PC-3 (cell line): ENCODE data around the gene USP15. TPM values are rescaled to one million over a fixed set of nuclear protein-coding genes. Genes with fewer than 3 reads are reported as not detected.

Experiments used
- ATAC-seq: fragments of 200-7000 bp; cut with Tn5 transposase; 2 replicates; pipeline ENCODE4 v1.9.1; 2020; ENCODE audit warnings: mild to moderate bottlenecking, moderate library complexity
- BruUV-seq: library from RNA; stranded (reverse); fragments of 400-500 nt; replicated peaks from 2 replicates; lab custom pipeline; 2021; lab: Mats Ljungman, UMichigan
- CTCF ChIA-PET: fragments of 300-600 bp; sonication (Branson Sonifier 250); formaldehyde crosslinking; loops from one replicate; lab custom pipeline; 2022; ENCODE audit warnings: antibody characterized with exemption; lab: Charles Lee
- POLR2A ChIA-PET: fragments of 300-600 bp; sonication (Branson Sonifier 250); formaldehyde crosslinking; loops from one replicate; lab custom pipeline; 2022; ENCODE audit warnings: antibody characterized with exemption; ENCODE audit not compliant: unreplicated experiment; lab: Charles Lee
- DNase-seq: peaks from one replicate; pipeline ENCODE4 v3.0.0-alpha.2; 2015
- H2AFZ ChIP-seq: fragments of 300-600 bp; sonication (generic); 2 replicates; pipeline ENCODE4 v1.6.0; 2016; ENCODE audit warnings: antibody characterized with exemption, low read length
- H3F3A ChIP-seq: fragments of 300-600 bp; sonication (generic); one replicate; pipeline ENCODE4 v1.6.0; 2017; ENCODE audit warnings: antibody characterized with exemption, low read length, control low read depth, mild to moderate bottlenecking; ENCODE audit not compliant: unreplicated experiment
- H3K27ac ChIP-seq: fragments of 300-600 bp; sonication (generic); 2 replicates; pipeline ENCODE4 v1.5.1; 2016; ENCODE audit warnings: mild to moderate bottlenecking, low read length
- H3K27me3 ChIP-seq: fragments of 300-600 bp; sonication (generic); 2 replicates; pipeline ENCODE4 v1.6.1; 2016; ENCODE audit warnings: low read length, mixed read lengths
- H3K36me3 ChIP-seq: fragments of 300-600 bp; sonication (generic); 2 replicates; pipeline ENCODE4 v1.6.1; 2016; ENCODE audit warnings: low read depth, mixed run types, low read length, mixed read lengths
- H3K4me1 ChIP-seq: fragments of 300-600 bp; sonication (generic); 2 replicates; pipeline ENCODE4 v1.5.1; 2016; ENCODE audit warnings: low read length; ENCODE audit not compliant: insufficient read depth
- H3K4me2 ChIP-seq: fragments of 300-600 bp; sonication (generic); 2 replicates; pipeline ENCODE4 v1.6.0; 2016; ENCODE audit warnings: low read length
- H3K4me3 ChIP-seq: fragments of 300-600 bp; sonication (generic); 2 replicates; pipeline ENCODE4 v1.5.1; 2016; ENCODE audit warnings: mild to moderate bottlenecking, low read length, mixed read lengths
- H3K79me2 ChIP-seq: fragments of 300-600 bp; sonication (generic); 2 replicates; pipeline ENCODE4 v1.6.1; 2017; ENCODE audit warnings: low read length, mixed read lengths
- H3K9ac ChIP-seq: fragments of 300-600 bp; sonication (generic); 2 replicates; pipeline ENCODE4 v1.6.0; 2016; ENCODE audit warnings: mild to moderate bottlenecking, low read length
- H3K9me2 ChIP-seq: fragments of 300-600 bp; sonication (generic); replicated peaks from 2 replicates; pipeline ENCODE4 v1.6.1; 2016; ENCODE audit warnings: mixed run types, low read length, mixed read lengths
- H3K9me3 ChIP-seq: fragments of 300-600 bp; sonication (generic); 2 replicates; pipeline ENCODE4 v1.6.1; 2016; ENCODE audit warnings: low read length, mixed read lengths
- H4K20me1 ChIP-seq: fragments of 300-600 bp; sonication (generic); 2 replicates; pipeline ENCODE4 v1.6.1; 2016; ENCODE audit warnings: low read length, mixed read lengths
- EZH2 ChIP-seq: fragments of 300-600 bp; sonication (generic); IDR thresholded peaks from one replicate; pipeline ENCODE4 v1.6.1; 2017; ENCODE audit warnings: antibody characterized with exemption, mild to moderate bottlenecking, low read length; ENCODE audit not compliant: unreplicated experiment
- EZH2phosphoT487 ChIP-seq: fragments of 300-600 bp; sonication (generic); IDR thresholded peaks from 2 replicates; pipeline ENCODE4 v1.6.1; 2018; ENCODE audit warnings: mild to moderate bottlenecking, antibody characterized with exemption, low read length, borderline replicate concordance
- intact Hi-C: fragments of 100-400 bp; cut with micrococcal nuclease; formaldehyde crosslinking; loops from 2 replicates; pipeline ENCODE4 v1.9.0; 2023
- total RNA-seq: library from RNA; depleted of rRNA; stranded (reverse); fragments of >200 nt; gene quantifications from 2 replicates; pipeline ENCODE4 v1.2.3, GENCODE V29; 2014
- TF ChIP-seq, protein P1 (sequence below): fragments of 300-600 bp; sonication (generic); conservative IDR thresholded peaks from 2 replicates; pipeline ENCODE4 v1.5.1; 2017; ENCODE audit warnings: antibody characterized with exemption, low read depth, mild to moderate bottlenecking, low read length

The USP15 gene
- total RNA-seq, 1 experiment from 2014 or later, result 46.1 TPM

DNA sequence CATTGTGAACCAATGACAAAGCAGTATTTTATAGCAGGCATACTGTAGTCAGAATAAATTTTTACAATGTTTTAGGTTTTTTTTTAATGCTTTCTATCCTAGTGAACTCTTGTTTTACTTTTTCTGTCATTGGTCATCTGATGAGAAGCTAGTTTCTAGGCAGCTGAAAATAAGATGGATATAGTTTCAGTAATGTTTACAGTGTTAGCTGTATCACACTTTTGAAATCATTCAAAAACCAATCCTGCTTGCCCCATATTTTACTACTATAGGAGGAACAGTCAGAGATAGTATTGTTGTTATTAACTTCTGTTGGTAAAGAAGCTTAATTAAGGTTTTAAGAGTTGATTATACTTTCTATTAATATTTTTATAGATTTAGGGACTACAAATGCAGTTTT lies 24.5 kb downstream of the USP15 start:
- H3K9me2 ChIP-seq, result no peaks in the 10 kb centered on the region
- DNase-seq, result no peak
- TF ChIP-seq EZH2 (no peak), EZH2phosphoT487 (no peak)
- TF ChIP-seq, protein P1, sequence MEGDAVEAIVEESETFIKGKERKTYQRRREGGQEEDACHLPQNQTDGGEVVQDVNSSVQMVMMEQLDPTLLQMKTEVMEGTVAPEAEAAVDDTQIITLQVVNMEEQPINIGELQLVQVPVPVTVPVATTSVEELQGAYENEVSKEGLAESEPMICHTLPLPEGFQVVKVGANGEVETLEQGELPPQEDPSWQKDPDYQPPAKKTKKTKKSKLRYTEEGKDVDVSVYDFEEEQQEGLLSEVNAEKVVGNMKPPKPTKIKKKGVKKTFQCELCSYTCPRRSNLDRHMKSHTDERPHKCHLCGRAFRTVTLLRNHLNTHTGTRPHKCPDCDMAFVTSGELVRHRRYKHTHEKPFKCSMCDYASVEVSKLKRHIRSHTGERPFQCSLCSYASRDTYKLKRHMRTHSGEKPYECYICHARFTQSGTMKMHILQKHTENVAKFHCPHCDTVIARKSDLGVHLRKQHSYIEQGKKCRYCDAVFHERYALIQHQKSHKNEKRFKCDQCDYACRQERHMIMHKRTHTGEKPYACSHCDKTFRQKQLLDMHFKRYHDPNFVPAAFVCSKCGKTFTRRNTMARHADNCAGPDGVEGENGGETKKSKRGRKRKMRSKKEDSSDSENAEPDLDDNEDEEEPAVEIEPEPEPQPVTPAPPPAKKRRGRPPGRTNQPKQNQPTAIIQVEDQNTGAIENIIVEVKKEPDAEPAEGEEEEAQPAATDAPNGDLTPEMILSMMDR, result no peak
- ChIA-PET CTCF (no interaction called here), POLR2A (interaction anchor here (0.6 kb wide), 1 partner anchor 11 kb away, joined by 3 read pairs; no protein-coding TSS in a partner anchor)
- H3K27ac ChIP-seq, result no peak overlapping the region
- no peaks in the 10 kb centered on the region for H3K4me1 ChIP-seq
- H3K36me3 ChIP-seq, result 0 out of 2 replicates have a peak, but pooled peaks cover under 1% of the 10 kb centered on the region
- peaks cover 97% of the 10 kb centered on the region for H3K79me2 ChIP-seq
- no TSS peak for BruUV-seq
- no peak for ATAC-seq
- H4K20me1 ChIP-seq, result peaks cover 24% of the 10 kb centered on the region
- H3F3A ChIP-seq, result no peaks in the 10 kb centered on the region
- H3K27me3 ChIP-seq, result no peaks in the 10 kb centered on the region
- H3K4me2 ChIP-seq, result no peak overlapping the region
- no peak overlapping the region for H3K9ac ChIP-seq
- intact Hi-C loops, result no loop called here
- no peak overlapping the region for H3K4me3 ChIP-seq
- H3K9me3 ChIP-seq, result no peaks in the 10 kb centered on the region
- H2AFZ ChIP-seq, result no peak overlapping the region

DNA sequence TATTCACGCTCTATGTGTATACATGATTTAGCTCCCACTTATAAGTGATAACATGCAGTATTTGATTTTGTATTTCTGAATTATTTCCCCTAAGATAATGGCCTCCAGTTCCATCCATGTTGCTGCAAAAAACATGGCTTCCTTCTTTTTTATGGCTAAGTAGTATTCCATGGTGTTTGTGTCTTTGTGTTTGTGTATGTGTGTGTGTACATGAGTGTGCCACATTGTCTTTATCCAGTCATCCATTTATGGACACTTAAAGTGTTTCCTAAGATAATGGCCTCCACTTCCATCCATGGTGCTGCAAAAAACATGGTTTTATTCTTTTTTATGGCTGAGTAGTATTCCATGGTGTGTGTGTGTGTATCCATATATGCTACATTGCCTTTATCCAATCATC lies 25.1 kb downstream of the USP15 start:
- H3K9me2 ChIP-seq, result no peaks in the 10 kb centered on the region
- intact Hi-C loops, result no loop called here
- BruUV-seq, result no TSS peak

DNA sequence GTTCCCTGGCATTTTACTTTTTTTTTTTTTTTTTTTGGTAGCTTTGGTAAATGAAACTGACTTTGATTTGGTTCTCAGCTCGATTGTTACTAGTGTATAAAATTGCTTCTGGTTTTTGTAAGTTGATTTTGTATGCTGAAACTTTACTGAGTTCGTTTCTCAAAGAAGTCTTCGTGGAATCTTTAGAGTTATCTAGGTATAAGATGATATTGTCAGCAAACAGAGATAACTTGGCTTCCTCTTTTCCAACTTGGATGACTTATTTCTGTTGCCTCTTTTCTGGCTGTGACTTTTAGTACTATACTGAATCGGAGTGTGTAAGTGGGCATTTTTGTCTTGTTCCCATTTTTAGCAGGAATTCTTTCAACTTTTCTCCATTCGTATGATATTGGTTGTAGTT lies 28.1 kb downstream of the USP15 start:
- BruUV-seq, result no TSS peak
- H4K20me1 ChIP-seq, result peaks cover 35% of the 10 kb centered on the region
- no peaks in the 10 kb centered on the region for H3F3A ChIP-seq
- TF ChIP-seq EZH2 (no peak), EZH2phosphoT487 (no peak)
- TF ChIP-seq, protein P1, result no peak
- peaks cover 6% of the 10 kb centered on the region; the same call in 1 of the 2 replicates for H3K9me3 ChIP-seq
- ChIA-PET POLR2A (no interaction called here), CTCF (no interaction called here)
- no peak overlapping the region for H2AFZ ChIP-seq
- DNase-seq (no peak), ATAC-seq (no peak)
- intact Hi-C loops, result no loop called here
- no peaks in the 10 kb centered on the region for H3K4me1 ChIP-seq
- H3K36me3 ChIP-seq, result peaks cover 14% of the 10 kb centered on the region
- no peak overlapping the region for H3K9ac ChIP-seq
- peaks cover 98% of the 10 kb centered on the region for H3K79me2 ChIP-seq
- H3K4me3 ChIP-seq, result no peak overlapping the region
- no peaks in the 10 kb centered on the region for H3K27me3 ChIP-seq
- no peak overlapping the region for H3K27ac ChIP-seq
- H3K4me2 ChIP-seq, result no peak overlapping the region
- H3K9me2 ChIP-seq, result no peaks in the 10 kb centered on the region

More for the DNA sequence above, 25.1 kb downstream of the USP15 start:
- ATAC-seq (no peak), DNase-seq (no peak)
- H3K27me3 ChIP-seq, result no peaks in the 10 kb centered on the region
- H3K9me3 ChIP-seq, result no peaks in the 10 kb centered on the region
- no peak for TF ChIP-seq EZH2phosphoT487
- TF ChIP-seq, protein P1, result no peak
- TF ChIP-seq EZH2, result no peak
- peaks cover 5% of the 10 kb centered on the region; the same call in 1 of the 2 replicates for H3K36me3 ChIP-seq
- H3K79me2 ChIP-seq, result peaks cover 98% of the 10 kb centered on the region
- no peaks in the 10 kb centered on the region for H3F3A ChIP-seq
- ChIA-PET POLR2A (interaction anchor here (0.6 kb wide), 1 partner anchor 11 kb away, joined by 3 read pairs; no protein-coding TSS in a partner anchor), CTCF (no interaction called here)
- H2AFZ ChIP-seq, result no peak overlapping the region
- no peaks in the 10 kb centered on the region for H3K4me1 ChIP-seq
- no peak overlapping the region for H3K9ac ChIP-seq
- H4K20me1 ChIP-seq, result peaks cover 23% of the 10 kb centered on the region
- no peak overlapping the region for H3K4me3 ChIP-seq
- no peak overlapping the region for H3K4me2 ChIP-seq
- H3K27ac ChIP-seq, result no peak overlapping the region
